Measurements from ENCODE around the gene RSPH3. TPM values are rescaled to one million over a fixed set of nuclear protein-coding genes. Genes with fewer than 3 reads are reported as not detected.

RSPH3 gene
- total and polyA plus RNA-seq, 2 of the 13 experiments (the other 11 are each of a cell fraction or from before 2014, with no cell fraction given), result 1.3 to 3.5 TPM

GRCh38 chr6:158999666-159000403 is at the start of gene RSPH3 (continued):
- TF ChIP-seq ETS1 (CRISPR knock-in tag; IDR thresholded peaks at IDR 0.05) (peak; percentile 74; the same call in 1 of the 2 replicates), ZNF576 (CRISPR knock-in tag; IDR thresholded peaks at IDR 0.05) (no peak), CREB1 (IDR thresholded peaks at IDR 0.05) (peak; percentile 61; the same call in 1 of the 2 replicates), CREB1 (CRISPR knock-in tag; IDR thresholded peaks at IDR 0.05) (no peak), ZSCAN25 (CRISPR knock-in tag; IDR thresholded peaks at IDR 0.05) (peak; percentile 67), ZFP36L1 (CRISPR knock-in tag; IDR thresholded peaks at IDR 0.05) (peak; percentile 99), PREB (CRISPR knock-in tag; IDR thresholded peaks at IDR 0.05) (no peak), ZGPAT (CRISPR knock-in tag; IDR thresholded peaks at IDR 0.05) (peak; percentile 99), SRSF1 (optimal IDR thresholded peaks at IDR 0.05; ENCODE audit: low read depth, low read length) (peak; percentile 89), ZBTB2 (CRISPR knock-in tag; IDR thresholded peaks at IDR 0.05; ENCODE audit: low read depth) (peak; percentile 55; the same call in 1 of the 2 replicates), ZNF580 (CRISPR knock-in tag; IDR thresholded peaks at IDR 0.05; ENCODE audit: borderline replicate concordance, low read depth) (peak; percentile 98), ZNF674 (CRISPR knock-in tag; IDR thresholded peaks at IDR 0.05; ENCODE audit: low read depth) (peak; percentile 99), HCFC1 (IDR thresholded peaks at IDR 0.05; ENCODE audit: low read depth, low read length) (peak; percentile 67), FOSL2 (CRISPR knock-in tag; IDR thresholded peaks at IDR 0.05) (peak; percentile 74; the same call in 1 of the 2 replicates), ZNF451 (CRISPR knock-in tag; IDR thresholded peaks at IDR 0.05) (peak; percentile 99), SP140L (CRISPR knock-in tag; IDR thresholded peaks at IDR 0.05; ENCODE audit: borderline replicate concordance) (peak; percentile 94; the same call in 1 of the 2 replicates), RAD51 (IDR thresholded peaks at IDR 0.05; ENCODE audit: borderline replicate concordance) (peak; percentile 31; the same call in 1 of the 2 replicates), ZNF792 (CRISPR knock-in tag; IDR thresholded peaks at IDR 0.05) (peak; percentile 95; the same call in 1 of the 2 replicates), NR2F2 (IDR thresholded peaks at IDR 0.05; ENCODE audit: borderline replicate concordance, low read depth) (0 out of 2 replicates have a peak, but pooled peaks have one; percentile 12), THAP9 (CRISPR knock-in tag; IDR thresholded peaks at IDR 0.05; ENCODE audit: borderline replicate concordance) (peak; percentile 97), ZNF746 (CRISPR knock-in tag; IDR thresholded peaks at IDR 0.05) (peak; percentile 82; the same call in 1 of the 2 replicates), IKZF1 (IDR thresholded peaks at IDR 0.05) (no peak)
